Astrocyte (in vitro differentiated cells and primary cell): ENCODE data around the gene FLVCR1. TPM values are rescaled to one million over a fixed set of nuclear protein-coding genes. Genes with fewer than 3 reads are reported as not detected.

ENCODE experiments used
- DNase-seq: peaks from one replicate; pipeline ENCODE4 v3.0.0-alpha.2; 2010; ENCODE audit warnings: low read depth
- FAIRE-seq: peaks from 2 replicates; lab custom pipeline; 2011; peaks lifted over from hg19 to GRCh38; lab: Jason Lieb, UNC
- H2AFZ ChIP-seq: 2 replicates; pipeline ENCODE4 v1.6.0; 2012; ENCODE audit warnings: low read depth, low read length, inconsistent platforms
- H3K27ac ChIP-seq: 2 replicates; pipeline ENCODE4 v1.5.1; 2011; ENCODE audit warnings: low read depth, low read length, inconsistent platforms
- H3K27me3 ChIP-seq: 2 replicates; pipeline ENCODE4 v1.6.0; 2011; ENCODE audit warnings: low read length, inconsistent platforms; ENCODE audit not compliant: insufficient read depth
- H3K36me3 ChIP-seq: 2 replicates; pipeline ENCODE4 v1.5.1; 2011; ENCODE audit warnings: low read length, inconsistent platforms; ENCODE audit not compliant: insufficient read depth
- H3K4me1 ChIP-seq: 2 replicates; pipeline ENCODE4 v1.5.1; 2011; ENCODE audit warnings: low read length, inconsistent platforms; ENCODE audit not compliant: insufficient read depth
- H3K4me2 ChIP-seq: 2 replicates; pipeline ENCODE4 v1.6.0; 2012; ENCODE audit warnings: low read length, inconsistent platforms
- H3K4me3 ChIP-seq: 2 replicates; pipeline ENCODE4 v1.5.1; 2011; ENCODE audit warnings: low read depth, mild to moderate bottlenecking, low read length, inconsistent platforms; ENCODE audit not compliant: insufficient read depth
- H3K79me2 ChIP-seq: 2 replicates; pipeline ENCODE4 v1.6.0; 2012; ENCODE audit warnings: mild to moderate bottlenecking, low read length, inconsistent platforms; ENCODE audit not compliant: insufficient read depth
- H3K9ac ChIP-seq: 2 replicates; pipeline ENCODE4 v1.6.0; 2012; ENCODE audit warnings: mild to moderate bottlenecking, low read length, inconsistent platforms
- H3K9me3 ChIP-seq: 2 replicates; pipeline ENCODE4 v1.5.1; 2012; ENCODE audit warnings: low read depth, mild to moderate bottlenecking, low read length, inconsistent platforms; ENCODE audit not compliant: insufficient read depth
- H4K20me1 ChIP-seq: 2 replicates; pipeline ENCODE4 v1.6.0; 2012; ENCODE audit warnings: low read length, inconsistent platforms; ENCODE audit not compliant: insufficient read depth
- H3K27ac Mint-ChIP-seq: one replicate; pipeline ENCODE4 v1.8.0; 2021; ENCODE audit warnings: mild to moderate bottlenecking, mixed read lengths; ENCODE audit not compliant: unreplicated experiment
- H3K27me3 Mint-ChIP-seq: one replicate; pipeline ENCODE4 v1.8.0; 2021; ENCODE audit warnings: low read depth, mixed read lengths; ENCODE audit not compliant: unreplicated experiment
- H3K36me3 Mint-ChIP-seq: one replicate; pipeline ENCODE4 v1.8.0; 2021; ENCODE audit warnings: low read depth, mixed read lengths; ENCODE audit not compliant: unreplicated experiment
- H3K4me1 Mint-ChIP-seq: one replicate; pipeline ENCODE4 v1.8.0; 2021; ENCODE audit warnings: low read depth, mixed read lengths; ENCODE audit not compliant: unreplicated experiment
- H3K4me3 Mint-ChIP-seq: one replicate; pipeline ENCODE4 v1.8.0; 2021; ENCODE audit warnings: mild to moderate bottlenecking, moderate library complexity, mixed read lengths; ENCODE audit not compliant: unreplicated experiment
- H3K9me3 Mint-ChIP-seq: one replicate; pipeline ENCODE4 v1.8.0; 2021; ENCODE audit warnings: mild to moderate bottlenecking, mixed read lengths; ENCODE audit not compliant: unreplicated experiment
- CTCF ChIP-seq: IDR thresholded peaks from 2 replicates; pipeline ENCODE4 v1.5.1; 2011; ENCODE audit warnings: low read depth, mild to moderate bottlenecking, inconsistent platforms, low read length, moderate library complexity; ENCODE audit not compliant: insufficient read depth
- EZH2 ChIP-seq: IDR thresholded peaks from 2 replicates; pipeline ENCODE4 v1.6.1; 2012; ENCODE audit warnings: mild to moderate bottlenecking, low read length, inconsistent platforms; ENCODE audit not compliant: insufficient read depth
- total RNA-seq: library from RNA; stranded (reverse); gene quantifications from 2 replicates; pipeline ENCODE4 v1.2.1, GENCODE V29; 2021

The FLVCR1 gene
- total RNA-seq, 1 donor from 2014 or later, result 8.1 TPM

- no peak for FAIRE-seq
- Histone ChIP-seq H3K9me3 (no peaks in the 10 kb centered on the region), H3K4me2 (no peak overlapping the region), H3K79me2 (no peaks in the 10 kb centered on the region), H3K27me3 (no peaks in the 10 kb centered on the region), H3K4me1 (no peaks in the 10 kb centered on the region), H4K20me1 (no peaks in the 10 kb centered on the region), H3K36me3 (peaks cover 15% of the 10 kb centered on the region), H3K27ac (no peak overlapping the region), H2AFZ (no peak overlapping the region), H3K9ac (no peak overlapping the region), H3K4me3 (no peak overlapping the region)
- no peaks in the 10 kb centered on the region for H3K4me1 Mint-ChIP-seq
- H3K36me3 Mint-ChIP-seq, result peaks cover 4% of the 10 kb centered on the region
- H3K4me3 Mint-ChIP-seq, result no peak overlapping the region
- no peaks in the 10 kb centered on the region for H3K9me3 Mint-ChIP-seq
- no peak for DNase-seq
- TF ChIP-seq CTCF, result no peak
- TF ChIP-seq EZH2, result no peak
- no peaks in the 10 kb centered on the region for H3K27me3 Mint-ChIP-seq
- no peak overlapping the region for H3K27ac Mint-ChIP-seq
Measured at GRCh38 chr1:212878418-212878817, 20.3 kb downstream of the FLVCR1 start.

GRCh38 chr1:212879947-212880690, 22.0 kb downstream of the FLVCR1 start:
- no peaks in the 10 kb centered on the region for H3K27me3 ChIP-seq
- no peak overlapping the region for H3K4me3 Mint-ChIP-seq
- H3K36me3 ChIP-seq, result peaks cover 10% of the 10 kb centered on the region
- H2AFZ ChIP-seq, result no peak overlapping the region
- no peak overlapping the region for H3K27ac ChIP-seq
- no peak for FAIRE-seq
- H3K4me3 ChIP-seq, result no peak overlapping the region
- TF ChIP-seq CTCF (no peak), EZH2 (no peak)
- H3K79me2 ChIP-seq, result no peaks in the 10 kb centered on the region
- peaks cover 2% of the 10 kb centered on the region for H3K36me3 Mint-ChIP-seq
- no peaks in the 10 kb centered on the region for H3K4me1 Mint-ChIP-seq
- H3K27me3 Mint-ChIP-seq, result no peaks in the 10 kb centered on the region
- DNase-seq, result no peak
- H3K9me3 ChIP-seq, result no peaks in the 10 kb centered on the region
- H3K4me2 ChIP-seq, result no peak overlapping the region
- no peak overlapping the region for H3K27ac Mint-ChIP-seq
- H3K9ac ChIP-seq, result no peak overlapping the region
- no peaks in the 10 kb centered on the region for H3K4me1 ChIP-seq
- H4K20me1 ChIP-seq, result no peaks in the 10 kb centered on the region
- no peaks in the 10 kb centered on the region for H3K9me3 Mint-ChIP-seq

GRCh38 chr1:212884592-212884991, 26.5 kb downstream of the FLVCR1 start:
- Histone ChIP-seq H3K36me3 (peaks cover 22% of the 10 kb centered on the region), H4K20me1 (no peaks in the 10 kb centered on the region), H3K9ac (no peak overlapping the region), H3K79me2 (no peaks in the 10 kb centered on the region), H2AFZ (no peak overlapping the region), H3K4me3 (no peak overlapping the region), H3K4me2 (no peak overlapping the region), H3K27me3 (no peaks in the 10 kb centered on the region), H3K27ac (no peak overlapping the region), H3K9me3 (no peaks in the 10 kb centered on the region), H3K4me1 (no peaks in the 10 kb centered on the region)
- no peak for DNase-seq
- TF ChIP-seq EZH2 (no peak), CTCF (no peak)
- H3K4me1 Mint-ChIP-seq, result no peaks in the 10 kb centered on the region
- no peak for FAIRE-seq
- no peaks in the 10 kb centered on the region for H3K27me3 Mint-ChIP-seq
- peaks cover 11% of the 10 kb centered on the region for H3K36me3 Mint-ChIP-seq
- H3K9me3 Mint-ChIP-seq, result no peaks in the 10 kb centered on the region
- no peak overlapping the region for H3K4me3 Mint-ChIP-seq
- no peak overlapping the region for H3K27ac Mint-ChIP-seq
